ENCODE results near the gene FKBP15. TPM values are rescaled to one million over a fixed set of nuclear protein-coding genes. Genes with fewer than 3 reads are reported as not detected.

The FKBP15 gene
- total and polyA plus RNA-seq, 2 of the 13 experiments (the other 11 are each of a cell fraction or from before 2014, with no cell fraction given) = 12.3 to 18.6 TPM

- TF ChIP-seq, protein P1, sequence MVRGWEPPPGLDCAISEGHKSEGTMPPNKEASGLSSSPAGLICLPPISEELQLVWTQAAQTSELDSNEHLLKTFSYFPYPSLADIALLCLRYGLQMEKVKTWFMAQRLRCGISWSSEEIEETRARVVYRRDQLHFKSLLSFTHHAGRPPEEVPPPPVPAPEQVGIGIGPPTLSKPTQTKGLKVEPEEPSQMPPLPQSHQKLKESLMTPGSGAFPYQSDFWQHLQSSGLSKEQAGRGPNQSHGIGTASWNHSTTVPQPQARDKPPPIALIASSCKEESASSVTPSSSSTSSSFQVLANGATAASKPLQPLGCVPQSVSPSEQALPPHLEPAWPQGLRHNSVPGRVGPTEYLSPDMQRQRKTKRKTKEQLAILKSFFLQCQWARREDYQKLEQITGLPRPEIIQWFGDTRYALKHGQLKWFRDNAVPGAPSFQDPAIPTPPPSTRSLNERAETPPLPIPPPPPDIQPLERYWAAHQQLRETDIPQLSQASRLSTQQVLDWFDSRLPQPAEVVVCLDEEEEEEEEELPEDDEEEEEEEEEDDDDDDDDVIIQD (CRISPR knock-in tag; IDR thresholded peaks at IDR 0.05; ENCODE audit: low read depth) = peak; percentile 65; the same call in 1 of the 2 replicates
- TF ChIP-seq ONECUT2 (CRISPR knock-in tag; IDR thresholded peaks at IDR 0.05) (no peak), MXD4 (CRISPR knock-in tag; IDR thresholded peaks at IDR 0.05) (0 out of 2 replicates have a peak, but pooled peaks have one; percentile 30), FOXP4 (CRISPR knock-in tag; IDR thresholded peaks at IDR 0.05) (peak; percentile 81), RFX5 (IDR thresholded peaks at IDR 0.05; ENCODE audit: low read depth, low read length) (0 out of 2 replicates have a peak, but pooled peaks have one; percentile 26), FOXA3 (CRISPR knock-in tag; IDR thresholded peaks at IDR 0.05) (peak; percentile 67; the same call in 1 of the 2 replicates), ERF (CRISPR knock-in tag; IDR thresholded peaks at IDR 0.05) (peak; percentile 45; the same call in 1 of the 2 replicates), ZBTB21 (CRISPR knock-in tag; IDR thresholded peaks at IDR 0.05) (peak; percentile 89), SMAD3 (CRISPR knock-in tag; IDR thresholded peaks at IDR 0.05) (0 out of 2 replicates have a peak, but pooled peaks have one; percentile 34), ZBTB7B (CRISPR knock-in tag; IDR thresholded peaks at IDR 0.05) (0 out of 2 replicates have a peak, but pooled peaks have one; percentile 27), ZFX (CRISPR knock-in tag; IDR thresholded peaks at IDR 0.05; ENCODE audit: low read depth) (peak; percentile 45; the same call in 1 of the 2 replicates), LCORL (IDR thresholded peaks at IDR 0.05) (peak; percentile 52; the same call in 1 of the 2 replicates), LCORL (CRISPR knock-in tag; IDR thresholded peaks at IDR 0.05) (peak; percentile 69; the same call in 1 of the 2 replicates), MED8 (CRISPR knock-in tag; IDR thresholded peaks at IDR 0.05; ENCODE audit: insufficient replicate concordance) (peak; percentile 22), BHLHE40 (IDR thresholded peaks at IDR 0.05; ENCODE audit: low read length) (0 out of 2 replicates have a peak, but pooled peaks have one; percentile 10), FOXA1 (IDR thresholded peaks at IDR 0.05) (no peak), FOXA1 (CRISPR knock-in tag; IDR thresholded peaks at IDR 0.05) (peak; percentile 57; the same call in 1 of the 2 replicates), SP5 (CRISPR knock-in tag; IDR thresholded peaks at IDR 0.05; ENCODE audit: borderline replicate concordance, low read depth) (peak; percentile 54; the same call in 1 of the 2 replicates)
- TF ChIP-seq, protein P2, sequence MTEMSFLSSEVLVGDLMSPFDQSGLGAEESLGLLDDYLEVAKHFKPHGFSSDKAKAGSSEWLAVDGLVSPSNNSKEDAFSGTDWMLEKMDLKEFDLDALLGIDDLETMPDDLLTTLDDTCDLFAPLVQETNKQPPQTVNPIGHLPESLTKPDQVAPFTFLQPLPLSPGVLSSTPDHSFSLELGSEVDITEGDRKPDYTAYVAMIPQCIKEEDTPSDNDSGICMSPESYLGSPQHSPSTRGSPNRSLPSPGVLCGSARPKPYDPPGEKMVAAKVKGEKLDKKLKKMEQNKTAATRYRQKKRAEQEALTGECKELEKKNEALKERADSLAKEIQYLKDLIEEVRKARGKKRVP (CRISPR knock-in tag; IDR thresholded peaks at IDR 0.05) = peak in 1 of 2 experiments; percentile 65; a peak in 2 of 4 replicates
- TF ChIP-seq, protein P3, sequence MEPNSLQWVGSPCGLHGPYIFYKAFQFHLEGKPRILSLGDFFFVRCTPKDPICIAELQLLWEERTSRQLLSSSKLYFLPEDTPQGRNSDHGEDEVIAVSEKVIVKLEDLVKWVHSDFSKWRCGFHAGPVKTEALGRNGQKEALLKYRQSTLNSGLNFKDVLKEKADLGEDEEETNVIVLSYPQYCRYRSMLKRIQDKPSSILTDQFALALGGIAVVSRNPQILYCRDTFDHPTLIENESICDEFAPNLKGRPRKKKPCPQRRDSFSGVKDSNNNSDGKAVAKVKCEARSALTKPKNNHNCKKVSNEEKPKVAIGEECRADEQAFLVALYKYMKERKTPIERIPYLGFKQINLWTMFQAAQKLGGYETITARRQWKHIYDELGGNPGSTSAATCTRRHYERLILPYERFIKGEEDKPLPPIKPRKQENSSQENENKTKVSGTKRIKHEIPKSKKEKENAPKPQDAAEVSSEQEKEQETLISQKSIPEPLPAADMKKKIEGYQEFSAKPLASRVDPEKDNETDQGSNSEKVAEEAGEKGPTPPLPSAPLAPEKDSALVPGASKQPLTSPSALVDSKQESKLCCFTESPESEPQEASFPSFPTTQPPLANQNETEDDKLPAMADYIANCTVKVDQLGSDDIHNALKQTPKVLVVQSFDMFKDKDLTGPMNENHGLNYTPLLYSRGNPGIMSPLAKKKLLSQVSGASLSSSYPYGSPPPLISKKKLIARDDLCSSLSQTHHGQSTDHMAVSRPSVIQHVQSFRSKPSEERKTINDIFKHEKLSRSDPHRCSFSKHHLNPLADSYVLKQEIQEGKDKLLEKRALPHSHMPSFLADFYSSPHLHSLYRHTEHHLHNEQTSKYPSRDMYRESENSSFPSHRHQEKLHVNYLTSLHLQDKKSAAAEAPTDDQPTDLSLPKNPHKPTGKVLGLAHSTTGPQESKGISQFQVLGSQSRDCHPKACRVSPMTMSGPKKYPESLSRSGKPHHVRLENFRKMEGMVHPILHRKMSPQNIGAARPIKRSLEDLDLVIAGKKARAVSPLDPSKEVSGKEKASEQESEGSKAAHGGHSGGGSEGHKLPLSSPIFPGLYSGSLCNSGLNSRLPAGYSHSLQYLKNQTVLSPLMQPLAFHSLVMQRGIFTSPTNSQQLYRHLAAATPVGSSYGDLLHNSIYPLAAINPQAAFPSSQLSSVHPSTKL (CRISPR knock-in tag; IDR thresholded peaks at IDR 0.05) = peak; percentile 84
- TF ChIP-seq, protein P4, sequence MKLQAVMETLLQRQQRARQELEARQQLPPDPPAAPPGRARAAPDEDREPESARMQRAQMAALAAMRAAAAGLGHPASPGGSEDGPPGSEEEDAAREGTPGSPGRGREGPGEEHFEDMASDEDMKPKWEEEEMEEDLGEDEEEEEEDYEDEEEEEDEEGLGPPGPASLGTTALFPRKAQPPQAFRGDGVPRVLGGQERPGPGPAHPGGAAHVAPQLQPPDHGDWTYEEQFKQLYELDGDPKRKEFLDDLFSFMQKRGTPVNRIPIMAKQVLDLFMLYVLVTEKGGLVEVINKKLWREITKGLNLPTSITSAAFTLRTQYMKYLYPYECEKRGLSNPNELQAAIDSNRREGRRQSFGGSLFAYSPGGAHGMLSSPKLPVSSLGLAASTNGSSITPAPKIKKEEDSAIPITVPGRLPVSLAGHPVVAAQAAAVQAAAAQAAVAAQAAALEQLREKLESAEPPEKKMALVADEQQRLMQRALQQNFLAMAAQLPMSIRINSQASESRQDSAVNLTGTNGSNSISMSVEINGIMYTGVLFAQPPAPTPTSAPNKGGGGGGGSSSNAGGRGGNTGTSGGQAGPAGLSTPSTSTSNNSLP (IDR thresholded peaks at IDR 0.05; ENCODE audit: low read depth, low read length) = peak; percentile 45
These were observed 7.1 kb upstream of the FKBP15 start (continued) for GRCh38 chr9:113228130-113228665.

Data from HepG2 (cell line).